ENCODE measurements around the gene MAST1. TPM values are rescaled to one million over a fixed set of nuclear protein-coding genes. Genes with fewer than 3 reads are reported as not detected.
A peak's percentile ranks its signal among the peaks of the same experiment; 100 is the strongest.

The MAST1 gene
- total and polyA plus RNA-seq, 7 donors: 0.09 to 0.13 (median 0.10) TPM; not detected in 4

DNA sequence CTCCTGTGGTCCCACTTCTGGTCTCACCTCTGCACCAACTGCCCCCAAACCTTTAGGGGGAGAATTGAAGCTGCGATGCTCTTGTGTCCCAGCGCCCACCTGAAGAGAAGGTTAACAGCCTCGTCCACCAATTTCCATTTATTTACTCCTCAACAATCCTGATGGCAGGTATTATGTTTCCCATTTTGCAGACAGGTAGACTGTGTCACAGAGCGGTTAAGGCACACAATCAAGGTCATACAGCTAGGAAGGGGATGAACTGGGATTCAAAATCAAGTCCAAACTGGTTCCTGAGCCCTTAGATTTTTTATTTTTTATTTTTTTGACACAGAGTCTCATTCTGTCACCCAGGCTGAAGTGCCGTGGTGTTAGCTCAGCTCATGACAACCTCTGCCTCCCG, 36.8 kb downstream of the MAST1 start:
- Histone ChIP-seq H3K4me1 (peaks cover 2% of the 10 kb centered on the region), H3K36me3 (ENCODE audit: insufficient read depth in 1 of 2, low read depth in 1 of 2) (peaks cover 3 to 42% of the 10 kb centered on the region in 2 donors)

GRCh38 chr19:12880551-12881171, 42.3 kb downstream of the MAST1 start:
- 12 to 17% (median 16%) methylated on average over 29 of the region's 29 CpGs for WGBS, 3 donors
- DNase-seq: peak in 1 of 2 donors; percentile 39
- TF ChIP-seq, protein P1, sequence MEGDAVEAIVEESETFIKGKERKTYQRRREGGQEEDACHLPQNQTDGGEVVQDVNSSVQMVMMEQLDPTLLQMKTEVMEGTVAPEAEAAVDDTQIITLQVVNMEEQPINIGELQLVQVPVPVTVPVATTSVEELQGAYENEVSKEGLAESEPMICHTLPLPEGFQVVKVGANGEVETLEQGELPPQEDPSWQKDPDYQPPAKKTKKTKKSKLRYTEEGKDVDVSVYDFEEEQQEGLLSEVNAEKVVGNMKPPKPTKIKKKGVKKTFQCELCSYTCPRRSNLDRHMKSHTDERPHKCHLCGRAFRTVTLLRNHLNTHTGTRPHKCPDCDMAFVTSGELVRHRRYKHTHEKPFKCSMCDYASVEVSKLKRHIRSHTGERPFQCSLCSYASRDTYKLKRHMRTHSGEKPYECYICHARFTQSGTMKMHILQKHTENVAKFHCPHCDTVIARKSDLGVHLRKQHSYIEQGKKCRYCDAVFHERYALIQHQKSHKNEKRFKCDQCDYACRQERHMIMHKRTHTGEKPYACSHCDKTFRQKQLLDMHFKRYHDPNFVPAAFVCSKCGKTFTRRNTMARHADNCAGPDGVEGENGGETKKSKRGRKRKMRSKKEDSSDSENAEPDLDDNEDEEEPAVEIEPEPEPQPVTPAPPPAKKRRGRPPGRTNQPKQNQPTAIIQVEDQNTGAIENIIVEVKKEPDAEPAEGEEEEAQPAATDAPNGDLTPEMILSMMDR (IDR thresholded peaks at IDR 0.05): no peak

More for the DNA sequence above, 36.8 kb downstream of the MAST1 start:
- Histone ChIP-seq H3K27me3 (ENCODE audit: insufficient read depth in 3 of 3, low read length in 2 of 3) (no peaks in the 10 kb centered on the region), H3K27ac (no peak overlapping the region), H3K9me3 (no peaks in the 10 kb centered on the region), H3K4me3 (no peak overlapping the region)
- ATAC-seq (no peak), DNase-seq (no peak)
- intact Hi-C loops (cut with DNase I): no loop called here
- WGBS, 3 donors: 90 to 94% (median 93%) methylated on average over 6 of the region's 6 CpGs
- TF ChIP-seq, protein P1 (IDR thresholded peaks at IDR 0.05): no peak

DNA sequence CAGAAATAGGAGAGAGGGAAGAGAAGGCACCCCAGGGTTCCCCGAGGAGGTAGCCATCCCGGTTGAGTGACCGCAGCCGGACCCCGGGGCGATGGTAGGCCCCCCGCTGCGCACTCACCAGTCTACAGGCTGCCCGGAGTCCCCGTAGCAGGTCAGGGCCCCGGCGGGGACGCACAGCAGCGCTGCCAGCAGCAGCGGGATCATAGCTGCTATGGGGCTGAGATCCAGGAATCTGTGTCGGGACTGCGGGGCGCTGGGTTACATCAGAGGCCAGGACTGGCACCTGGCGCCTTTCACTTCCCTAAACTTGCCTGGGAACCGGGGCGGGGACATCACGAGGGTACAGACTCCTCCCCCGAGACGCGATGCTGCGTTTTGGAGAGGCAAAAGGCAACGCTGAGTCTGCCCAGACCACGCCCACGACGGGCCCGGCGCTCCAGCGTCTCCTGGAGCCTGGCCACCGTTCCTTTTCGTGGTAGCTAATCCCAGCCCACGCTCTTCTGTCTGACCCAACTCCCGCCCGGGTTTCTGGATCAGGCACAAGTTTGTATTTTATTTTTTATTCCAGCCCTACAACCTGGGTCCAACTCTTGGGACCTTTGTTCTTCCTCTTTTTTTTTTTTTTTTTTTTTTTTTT, 43.0 kb downstream of the MAST1 start, which contains the start of gene DNASE2:
TSS of gene DNASE2 (minus strand) at position 278 of the 637 bp plus-strand sequence. CDS start at position 204, 74 bp downstream.
- DNase-seq: peak; percentile 96 to 97
- H3K4me1 ChIP-seq: peaks cover 15% of the 10 kb centered on the region
- H3K36me3 ChIP-seq (ENCODE audit: insufficient read depth in 1 of 2, low read depth in 1 of 2): peaks cover 3 to 24% of the 10 kb centered on the region in 2 donors
- peak; percentile 93 to 97 (median 94) for ATAC-seq
- H3K9me3 ChIP-seq: no peaks in the 10 kb centered on the region
- TF ChIP-seq, protein P1 (IDR thresholded peaks at IDR 0.05): no peak
- intact Hi-C loops (cut with DNase I): no loop called here
- peaks cover 0 to 10% (median 2%) of the 10 kb centered on the region in 3 donors for H3K27me3 ChIP-seq (ENCODE audit: insufficient read depth in 3 of 3, low read length in 2 of 3)
- peak within 1 kb of the TSS; percentile 86 for H3K27ac ChIP-seq
- WGBS, 3 donors: 0% methylated on average over 35 to 38 of the region's 38 CpGs
- H3K4me3 ChIP-seq: peak within 1 kb of the TSS; percentile 79

More at GRCh38 chr19:12880551-12881171, 42.3 kb downstream of the MAST1 start:
- peaks cover 15% of the 10 kb centered on the region for H3K4me1 ChIP-seq
- peak overlapping the region; percentile 86 for H3K27ac ChIP-seq
- H3K9me3 ChIP-seq: no peaks in the 10 kb centered on the region
- intact Hi-C loops (cut with DNase I): no loop called here
- ATAC-seq: peak; percentile 22 to 57 (median 32)
- peaks cover 0 to 10% (median 2%) of the 10 kb centered on the region in 3 donors for H3K27me3 ChIP-seq (ENCODE audit: insufficient read depth in 3 of 3, low read length in 2 of 3)
- peak overlapping the region; percentile 79 for H3K4me3 ChIP-seq
- H3K36me3 ChIP-seq (ENCODE audit: insufficient read depth in 1 of 2, low read depth in 1 of 2): peaks cover 3 to 31% of the 10 kb centered on the region in 2 donors

DNA sequence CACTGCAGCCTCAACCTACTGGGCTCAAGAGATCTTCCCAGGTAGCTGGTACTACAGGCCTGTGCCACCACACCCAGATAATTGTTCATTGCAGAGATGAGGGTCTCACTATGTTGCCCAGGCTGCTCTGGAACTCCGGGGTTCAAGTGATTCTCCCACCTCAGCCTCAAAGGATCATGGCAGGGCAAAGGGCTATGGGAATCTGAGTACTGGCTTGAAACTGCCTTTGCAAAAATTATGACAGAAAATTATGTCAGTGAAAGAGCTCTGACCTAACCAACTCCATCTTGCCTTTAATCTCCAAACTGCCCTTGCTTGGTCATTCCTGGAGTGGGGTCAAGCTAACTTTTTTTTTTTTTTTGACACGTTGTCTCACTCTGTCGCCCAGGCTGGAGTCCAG, 44.3 kb downstream of the MAST1 start:
- intact Hi-C loops (cut with DNase I): no loop called here
- peaks cover 0 to 10% (median 2%) of the 10 kb centered on the region in 3 donors for H3K27me3 ChIP-seq (ENCODE audit: insufficient read depth in 3 of 3, low read length in 2 of 3)
- peaks cover 3 to 11% of the 10 kb centered on the region in 2 donors for H3K36me3 ChIP-seq (ENCODE audit: insufficient read depth in 1 of 2, low read depth in 1 of 2)
- peak overlapping the region; percentile 65 for H3K27ac ChIP-seq
- TF ChIP-seq, protein P1 (IDR thresholded peaks at IDR 0.05): no peak
- no peak overlapping the region for H3K4me3 ChIP-seq
- peaks cover 15% of the 10 kb centered on the region for H3K4me1 ChIP-seq
- no peaks in the 10 kb centered on the region for H3K9me3 ChIP-seq
- DNase-seq (no peak), ATAC-seq (no peak)
- WGBS, 3 donors: 70 to 82% (median 77%) methylated on average over 3 of the region's 3 CpGs
